COLO829 (cell line): ENCODE data around the gene NAA35.

Source experiments
- DNase-seq: peaks from one replicate; pipeline ENCODE4 v3.0.0; 2012; ENCODE audit warnings: low spot score

NAA35 gene

GRCh38 chr9:86062845-86063693 is 122.1 kb downstream of the NAA35 start:
- no peak for DNase-seq

- no peak for DNase-seq
These were observed 123.3 kb downstream of the NAA35 start for GRCh38 chr9:86064220-86064619.

- DNase-seq = no peak
These were observed 128.4 kb downstream of the NAA35 start for GRCh38 chr9:86069206-86069869.
